Ascending aorta (tissue), 2 donors: ENCODE results near the gene EEF1AKMT2. TPM values are rescaled to one million over a fixed set of nuclear protein-coding genes. Genes with fewer than 3 reads are reported as not detected.

ENCODE experiments used
- DNase-seq, 2 donors: peaks; one replicate each; pipeline ENCODE4 v3.0.0-alpha.2; 2019; ENCODE audit warnings: low spot score in 2 of 2
- H3K27ac ChIP-seq, 2 donors: fragments of 200-600 bp; sonication (generic); one replicate each; pipeline ENCODE4 v1.5.1; 2016 to 2017; ENCODE audit warnings: mild to moderate bottlenecking in 1 of 2
- H3K27me3 ChIP-seq: fragments of 200-600 bp; sonication (generic); one replicate; pipeline ENCODE4 v1.5.1; 2017
- H3K36me3 ChIP-seq, 2 donors: fragments of 200-600 bp; sonication (generic); one replicate each; pipeline ENCODE4 v1.5.1; 2016
- H3K4me1 ChIP-seq, 2 donors: fragments of 200-600 bp; sonication (generic); one replicate each; pipeline ENCODE4 v1.5.1; 2016 to 2017; ENCODE audit warnings: mild to moderate bottlenecking in 1 of 2
- H3K4me3 ChIP-seq, 2 donors: fragments of 200-600 bp; sonication (generic); one replicate each; pipeline ENCODE4 v1.5.1; 2016 to 2017; ENCODE audit warnings: mild to moderate bottlenecking in 1 of 2
- H3K9me3 ChIP-seq, 2 donors: fragments of 200-600 bp; sonication (generic); one replicate each; pipeline ENCODE4 v1.5.1; 2016
- intact Hi-C: fragments of 100-400 bp; cut with DNase I; formaldehyde crosslinking; loops from one replicate; pipeline ENCODE4 v1.15.1; 2023
- total RNA-seq: library from RNA; depleted of rRNA; stranded (reverse); fragments of >200 nt; gene quantifications from one replicate; pipeline ENCODE4 v1.1.0, GENCODE V29; 2016
- TF ChIP-seq, protein P1 (sequence below), 3 experiments: fragments of 200-600 bp in 2 of 3; fragments of 450-650 bp in 1 of 3; sonication (generic) in 2 of 3; IDR thresholded peaks; one replicate each; pipeline ENCODE4 v1.5.1; 2016 to 2019; ENCODE audit warnings: antibody characterized with exemption in 3 of 3, mild to moderate bottlenecking in 1 of 3, moderate library complexity in 1 of 3

Gene EEF1AKMT2
- total RNA-seq, 1 donor from 2014 or later = 10.5 TPM

GRCh38 chr10:124727361-124727960 is 64.2 kb downstream of the EEF1AKMT2 start:
- Histone ChIP-seq H3K4me3 (no peak overlapping the region), H3K27me3 (no peaks in the 10 kb centered on the region), H3K36me3 (no peaks in the 10 kb centered on the region), H3K4me1 (peaks cover 21 to 22% of the 10 kb centered on the region in 2 donors), H3K27ac (peak overlapping the region; percentile 17 to 56), H3K9me3 (no peaks in the 10 kb centered on the region)
- peak in 1 of 2 donors; percentile 48 for DNase-seq
- intact Hi-C loops = no loop called here
- TF ChIP-seq, protein P1, sequence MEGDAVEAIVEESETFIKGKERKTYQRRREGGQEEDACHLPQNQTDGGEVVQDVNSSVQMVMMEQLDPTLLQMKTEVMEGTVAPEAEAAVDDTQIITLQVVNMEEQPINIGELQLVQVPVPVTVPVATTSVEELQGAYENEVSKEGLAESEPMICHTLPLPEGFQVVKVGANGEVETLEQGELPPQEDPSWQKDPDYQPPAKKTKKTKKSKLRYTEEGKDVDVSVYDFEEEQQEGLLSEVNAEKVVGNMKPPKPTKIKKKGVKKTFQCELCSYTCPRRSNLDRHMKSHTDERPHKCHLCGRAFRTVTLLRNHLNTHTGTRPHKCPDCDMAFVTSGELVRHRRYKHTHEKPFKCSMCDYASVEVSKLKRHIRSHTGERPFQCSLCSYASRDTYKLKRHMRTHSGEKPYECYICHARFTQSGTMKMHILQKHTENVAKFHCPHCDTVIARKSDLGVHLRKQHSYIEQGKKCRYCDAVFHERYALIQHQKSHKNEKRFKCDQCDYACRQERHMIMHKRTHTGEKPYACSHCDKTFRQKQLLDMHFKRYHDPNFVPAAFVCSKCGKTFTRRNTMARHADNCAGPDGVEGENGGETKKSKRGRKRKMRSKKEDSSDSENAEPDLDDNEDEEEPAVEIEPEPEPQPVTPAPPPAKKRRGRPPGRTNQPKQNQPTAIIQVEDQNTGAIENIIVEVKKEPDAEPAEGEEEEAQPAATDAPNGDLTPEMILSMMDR (IDR thresholded peaks at IDR 0.05) = no peak

DNA sequence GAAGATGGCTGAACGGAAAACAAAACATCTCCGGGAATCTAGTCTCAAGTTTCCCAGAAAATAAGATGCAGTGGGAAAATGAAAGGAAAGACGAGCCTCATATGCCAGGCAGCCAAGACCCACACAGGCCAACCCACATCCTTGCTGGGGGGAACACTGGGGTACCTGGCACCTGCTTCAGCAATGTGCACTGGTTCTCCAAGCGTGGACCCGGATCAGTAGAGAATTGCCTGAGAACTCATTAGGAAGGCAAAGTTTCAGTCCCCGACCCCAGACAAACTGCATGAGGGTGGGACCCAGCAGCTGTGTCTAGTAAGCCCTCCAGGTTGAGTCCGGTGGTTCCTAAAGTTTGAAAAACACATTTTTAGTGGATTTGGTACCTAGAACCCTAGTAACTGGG is 65.9 kb downstream of the EEF1AKMT2 start:
- H3K4me1 ChIP-seq = peaks cover 21 to 26% of the 10 kb centered on the region in 2 donors
- DNase-seq = no peak
- no peak overlapping the region for H3K27ac ChIP-seq

DNA sequence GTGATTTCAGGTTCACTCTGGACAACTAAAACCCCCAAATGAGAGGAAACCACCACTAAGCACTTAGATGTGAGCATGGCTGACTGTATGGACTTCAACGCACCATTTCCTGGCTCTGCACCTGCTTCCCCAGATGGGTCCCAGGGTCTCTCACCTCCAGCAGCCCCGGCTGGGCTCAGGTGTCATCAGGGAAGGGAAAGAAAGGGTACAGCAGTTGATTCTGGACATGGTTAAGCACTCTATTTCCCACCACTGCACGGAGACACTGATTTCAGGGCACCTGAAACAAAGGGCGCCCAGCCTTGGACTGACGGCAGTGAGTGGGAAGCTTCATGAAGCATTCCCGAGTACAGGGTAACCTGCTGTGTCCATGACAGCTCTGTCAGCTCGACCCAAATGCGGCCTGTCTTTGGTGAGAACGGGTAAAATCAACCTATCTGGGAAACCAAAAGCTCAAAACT is 66.5 kb downstream of the EEF1AKMT2 start:
- Histone ChIP-seq H3K4me1 (peaks cover 21 to 26% of the 10 kb centered on the region in 2 donors), H3K27me3 (no peaks in the 10 kb centered on the region), H3K36me3 (no peaks in the 10 kb centered on the region), H3K27ac (peak overlapping the region in 1 of 2 donors; percentile 87), H3K9me3 (no peaks in the 10 kb centered on the region), H3K4me3 (no peak overlapping the region)
- intact Hi-C loops = no loop called here
- DNase-seq = no peak
- TF ChIP-seq, protein P1 (IDR thresholded peaks at IDR 0.05) = no peak

More for the DNA sequence above, 65.9 kb downstream of the EEF1AKMT2 start:
- Histone ChIP-seq H3K27me3 (no peaks in the 10 kb centered on the region), H3K9me3 (no peaks in the 10 kb centered on the region), H3K4me3 (no peak overlapping the region), H3K36me3 (no peaks in the 10 kb centered on the region)
- TF ChIP-seq, protein P1 (IDR thresholded peaks at IDR 0.05) = no peak
- intact Hi-C loops = no loop called here

- intact Hi-C loops = no loop called here
Measured at GRCh38 chr10:124724279-124725027, 67.2 kb downstream of the EEF1AKMT2 start.

DNA sequence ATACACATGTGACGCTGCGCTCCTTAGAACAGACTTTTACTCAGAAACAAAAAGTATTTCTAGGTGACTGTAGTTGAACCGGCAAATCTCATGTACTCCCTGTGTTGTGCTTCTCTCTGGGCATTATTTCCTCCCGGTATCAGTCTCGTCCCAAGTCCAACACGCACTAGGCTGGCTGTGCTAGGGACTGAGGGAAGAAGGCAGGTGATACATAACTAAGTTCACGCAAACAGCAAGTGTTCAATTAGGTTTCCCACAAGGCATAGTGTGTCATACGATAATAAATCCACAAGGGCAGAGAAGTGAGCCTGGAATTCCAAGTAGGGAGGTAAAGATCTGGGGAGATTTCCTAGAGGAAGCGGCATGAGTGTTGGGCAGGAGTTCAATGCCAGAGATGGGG is 67.9 kb downstream of the EEF1AKMT2 start:
- H3K9me3 ChIP-seq = no peaks in the 10 kb centered on the region
- H3K4me3 ChIP-seq = peak overlapping the region in 1 of 2 donors; percentile 37
- H3K27ac ChIP-seq = peak overlapping the region; percentile 74 to 87
- TF ChIP-seq, protein P1 (IDR thresholded peaks at IDR 0.05) = no peak
- DNase-seq = no peak
- no peaks in the 10 kb centered on the region for H3K27me3 ChIP-seq
- H3K4me1 ChIP-seq = peaks cover 21 to 26% of the 10 kb centered on the region in 2 donors
- H3K36me3 ChIP-seq = no peaks in the 10 kb centered on the region
- intact Hi-C loops = no loop called here

More at GRCh38 chr10:124724279-124725027, 67.2 kb downstream of the EEF1AKMT2 start:
- H3K4me3 ChIP-seq = no peak overlapping the region
- no peak for DNase-seq
- no peaks in the 10 kb centered on the region for H3K27me3 ChIP-seq
- peaks cover 21 to 26% of the 10 kb centered on the region in 2 donors for H3K4me1 ChIP-seq
- H3K36me3 ChIP-seq = no peaks in the 10 kb centered on the region
- H3K9me3 ChIP-seq = no peaks in the 10 kb centered on the region
- H3K27ac ChIP-seq = peak overlapping the region; percentile 74 to 87
- TF ChIP-seq, protein P1 (IDR thresholded peaks at IDR 0.05) = no peak
